ENCODE measurements around the gene EIF1AY.
"Not testable (repeated sequence)": the region's sequence is repeated elsewhere in the genome, so short reads cannot be mapped to it uniquely, and the experiment has no call there.

EIF1AY gene

GRCh38 chrY:20575531-20576121 lies at the start of gene EIF1AY:
Gene EIF1AY (plus strand): TSS chrY:20575776. CDS start chrY:20575872, 96 bp downstream.
- DNase-seq, result peak; percentile 87

- DNase-seq, result no peak
Measured at GRCh38 chrY:20528435-20528834, 47.1 kb upstream of the EIF1AY start.

GRCh38 chrY:20538186-20538585 lies 37.4 kb upstream of the EIF1AY start:
- DNase-seq, result no peak

GRCh38 chrY:20538933-20539332 lies 36.6 kb upstream of the EIF1AY start:
- DNase-seq, result no peak

GRCh38 chrY:20544451-20544960 lies 31.1 kb upstream of the EIF1AY start:
- DNase-seq, result no peak

GRCh38 chrY:20546071-20546470 lies 29.5 kb upstream of the EIF1AY start:
- no peak for DNase-seq

- no peak for DNase-seq
Measured at GRCh38 chrY:20549289-20549688, 26.3 kb upstream of the EIF1AY start.

- DNase-seq, result no peak
Measured at GRCh38 chrY:20551840-20552239, 23.7 kb upstream of the EIF1AY start.

GRCh38 chrY:20552764-20553323 lies 22.7 kb upstream of the EIF1AY start:
- DNase-seq, result not testable (repeated sequence)

- DNase-seq, result no peak
Measured at GRCh38 chrY:20555820-20556219, 19.8 kb upstream of the EIF1AY start.

GRCh38 chrY:20558677-20559076 lies 16.9 kb upstream of the EIF1AY start:
- no peak for DNase-seq

GRCh38 chrY:20559873-20560512 lies 15.6 kb upstream of the EIF1AY start:
- DNase-seq, result no peak

GRCh38 chrY:20571306-20571705 lies 4.3 kb upstream of the EIF1AY start:
- DNase-seq, result no peak

GRCh38 chrY:20576506-20576905 lies 930 bp downstream of the EIF1AY start:
- no peak for DNase-seq

- no peak for DNase-seq
Measured at GRCh38 chrY:20578206-20578605, 2.6 kb downstream of the EIF1AY start.

- DNase-seq, result no peak
Measured at GRCh38 chrY:20581687-20582086, 6.1 kb downstream of the EIF1AY start.

GRCh38 chrY:20586161-20586560 lies 10.6 kb downstream of the EIF1AY start:
- DNase-seq, result no peak

Data from stimulated activated CD4-positive, alpha-beta T cell treated with anti-CD3 and anti-CD28 coated beads, Interleukin-15, amount 100 ng/mL, for 24 hours (primary cell).